Measurements from ENCODE around the gene DAB2IP. TPM values are rescaled to one million over a fixed set of nuclear protein-coding genes. Genes with fewer than 3 reads are reported as not detected.

Gene DAB2IP
- polyA plus RNA-seq, 1 donor from 2014 or later = 17.3 TPM

- Histone ChIP-seq H4K20me1 (ENCODE audit: insufficient read depth) (no peaks in the 10 kb centered on the region), H3K9ac (ENCODE audit: low read length) (no peak overlapping the region), H3F3A (ENCODE audit: insufficient read depth, low read length, poor library complexity, severe bottlenecking) (no peaks in the 10 kb centered on the region), H3K4me2 (ENCODE audit: low read length) (no peak overlapping the region), H3K27ac (ENCODE audit: low read length) (no peak overlapping the region), H3K36me3 (ENCODE audit: insufficient read depth, low read length) (no peaks in the 10 kb centered on the region), H3K9me3 (ENCODE audit: low read length) (no peaks in the 10 kb centered on the region), H3K9me2 (ENCODE audit: insufficient read depth, low read length) (no peaks in the 10 kb centered on the region), H3K27me3 (ENCODE audit: insufficient read depth, low read depth, low read length) (peaks cover 7% of the 10 kb centered on the region), H3K4me3 (ENCODE audit: low read length) (no peak overlapping the region), H2AFZ (ENCODE audit: low read depth, low read length) (no peak overlapping the region), H3K79me2 (replicated peaks; ENCODE audit: insufficient read depth, low read length) (peaks cover 3% of the 10 kb centered on the region)
- TF ChIP-seq TAF1 (IDR thresholded peaks at IDR 0.05; ENCODE audit: low read depth) (no peak), EZH2 (IDR thresholded peaks at IDR 0.05; ENCODE audit: borderline replicate concordance, insufficient read depth, low read length, poor library complexity, severe bottlenecking) (no peak), REST (IDR thresholded peaks at IDR 0.05; ENCODE audit: borderline replicate concordance) (no peak), RAD21 (conservative IDR thresholded peaks at IDR 0.05) (no peak), EP300 (conservative IDR thresholded peaks at IDR 0.05; ENCODE audit: poor library complexity, severe bottlenecking) (no peak), CTCF (IDR thresholded peaks at IDR 0.05; ENCODE audit: poor library complexity, severe bottlenecking) (no peak), SMC3 (conservative IDR thresholded peaks at IDR 0.05; ENCODE audit: poor library complexity) (no peak), POLR2AphosphoS5 (IDR thresholded peaks at IDR 0.05) (no peak), MXI1 (conservative IDR thresholded peaks at IDR 0.05; ENCODE audit: poor library complexity, severe bottlenecking) (no peak)
These were observed 5.6 kb downstream of the DAB2IP start for GRCh38 chr9:121656941-121657470.

- H3K9me3 ChIP-seq (ENCODE audit: low read length) = no peaks in the 10 kb centered on the region
- no peaks in the 10 kb centered on the region for H3K36me3 ChIP-seq (ENCODE audit: insufficient read depth, low read length)
- H3K27me3 ChIP-seq (ENCODE audit: insufficient read depth, low read depth, low read length) = no peaks in the 10 kb centered on the region
- H3K27ac ChIP-seq (ENCODE audit: low read length) = no peak overlapping the region
- TF ChIP-seq TAF1 (IDR thresholded peaks at IDR 0.05; ENCODE audit: low read depth) = no peak
- TF ChIP-seq REST (IDR thresholded peaks at IDR 0.05; ENCODE audit: borderline replicate concordance) = no peak
- no peak for TF ChIP-seq CTCF (IDR thresholded peaks at IDR 0.05; ENCODE audit: poor library complexity, severe bottlenecking)
- TF ChIP-seq RAD21 (conservative IDR thresholded peaks at IDR 0.05) = no peak
- no peak for TF ChIP-seq POLR2AphosphoS5 (IDR thresholded peaks at IDR 0.05)
- TF ChIP-seq SMC3 (conservative IDR thresholded peaks at IDR 0.05; ENCODE audit: poor library complexity) = no peak
- TF ChIP-seq EP300 (conservative IDR thresholded peaks at IDR 0.05; ENCODE audit: poor library complexity, severe bottlenecking) = no peak
- no peak for TF ChIP-seq EZH2 (IDR thresholded peaks at IDR 0.05; ENCODE audit: borderline replicate concordance, insufficient read depth, low read length, poor library complexity, severe bottlenecking)
- TF ChIP-seq MXI1 (conservative IDR thresholded peaks at IDR 0.05; ENCODE audit: poor library complexity, severe bottlenecking) = no peak
- no peaks in the 10 kb centered on the region for H3K9me2 ChIP-seq (ENCODE audit: insufficient read depth, low read length)
- H3K4me2 ChIP-seq (ENCODE audit: low read length) = no peak overlapping the region
- H3F3A ChIP-seq (ENCODE audit: insufficient read depth, low read length, poor library complexity, severe bottlenecking) = no peaks in the 10 kb centered on the region
- no peak overlapping the region for H2AFZ ChIP-seq (ENCODE audit: low read depth, low read length)
- H3K4me3 ChIP-seq (ENCODE audit: low read length) = no peak overlapping the region
- H3K9ac ChIP-seq (ENCODE audit: low read length) = no peak overlapping the region
- no peaks in the 10 kb centered on the region for H4K20me1 ChIP-seq (ENCODE audit: insufficient read depth)
- H3K79me2 ChIP-seq (replicated peaks; ENCODE audit: insufficient read depth, low read length) = peaks cover 3% of the 10 kb centered on the region
These were observed 6.7 kb downstream of the DAB2IP start for GRCh38 chr9:121658166-121658565.

Data from neural cell (in vitro differentiated cells).